ENCODE measurements around the gene SH3BP4. TPM values are rescaled to one million over a fixed set of nuclear protein-coding genes. Genes with fewer than 3 reads are reported as not detected.

The SH3BP4 gene
- total RNA-seq, 1 experiment from 2014 or later, result not detected

GRCh38 chr2:234916674-234917073 lies 35.1 kb upstream of the SH3BP4 start:
- H3K27ac ChIP-seq (ENCODE audit: low read length), result no peak overlapping the region
- H3K4me3 ChIP-seq (ENCODE audit: low read length), result no peak overlapping the region
- no peak overlapping the region for H3K9ac ChIP-seq (ENCODE audit: low read length)
- H3K4me2 ChIP-seq (ENCODE audit: low read depth, low read length, poor library complexity, severe bottlenecking), result no peak overlapping the region
- no peaks in the 10 kb centered on the region for H3K36me3 ChIP-seq (ENCODE audit: insufficient read depth, low read length)
- DNase-seq, result no peak
- H3K27me3 ChIP-seq (ENCODE audit: low read length), result no peaks in the 10 kb centered on the region; the same call in 1 of the 2 replicates
- no peak overlapping the region for H2AFZ ChIP-seq (ENCODE audit: low read length)
- no peaks in the 10 kb centered on the region for H3K9me2 ChIP-seq (replicated peaks; ENCODE audit: insufficient read depth, low read length)
- H3K79me2 ChIP-seq (ENCODE audit: low read length), result no peaks in the 10 kb centered on the region
- H3K9me3 ChIP-seq (ENCODE audit: low read length), result no peaks in the 10 kb centered on the region
- H3K4me1 ChIP-seq (ENCODE audit: low read length), result no peaks in the 10 kb centered on the region
- no peaks in the 10 kb centered on the region for H4K20me1 ChIP-seq (ENCODE audit: insufficient read depth, low read depth, low read length)

DNA sequence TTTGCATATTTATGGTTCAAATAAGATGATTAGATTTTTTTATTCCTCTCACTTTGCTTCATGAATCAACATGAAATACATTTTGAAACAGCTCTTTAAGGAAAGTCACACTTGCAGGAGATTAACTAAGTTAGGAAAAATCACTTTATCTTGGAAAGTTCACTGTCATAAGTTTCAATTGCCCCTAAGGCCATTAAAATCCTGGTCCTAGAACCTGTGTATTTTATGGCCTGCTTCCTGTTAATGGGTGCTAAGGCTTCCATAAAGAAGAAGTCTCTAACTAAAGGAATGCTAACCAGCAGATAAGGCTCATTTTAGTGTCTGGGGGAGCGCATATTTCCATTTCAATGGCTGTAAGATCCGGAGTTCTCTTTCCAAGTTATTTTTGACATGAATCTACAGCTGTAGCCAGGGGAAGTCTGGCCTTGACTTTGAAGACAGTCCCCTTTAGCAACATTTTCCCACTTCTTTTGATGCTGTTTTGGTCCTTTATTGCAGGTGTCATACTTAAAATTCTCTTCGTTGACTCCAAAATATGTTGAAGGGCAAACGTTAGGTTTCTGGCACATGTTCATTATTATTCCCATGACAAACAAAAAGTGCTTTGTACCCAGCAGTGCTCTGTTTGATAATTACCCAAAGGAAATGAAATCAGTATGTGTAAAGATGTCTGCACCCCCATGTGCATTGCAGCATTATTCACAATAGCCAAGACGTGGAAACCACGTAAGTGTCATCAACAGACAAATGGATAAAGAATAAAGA lies 34.4 kb upstream of the SH3BP4 start:
- no peaks in the 10 kb centered on the region for H3K79me2 ChIP-seq (ENCODE audit: low read length)
- no peaks in the 10 kb centered on the region for H3K36me3 ChIP-seq (ENCODE audit: insufficient read depth, low read length)
- H3K27me3 ChIP-seq (ENCODE audit: low read length), result no peaks in the 10 kb centered on the region; the same call in 1 of the 2 replicates
- no peaks in the 10 kb centered on the region for H3K4me1 ChIP-seq (ENCODE audit: low read length)
- H3K4me2 ChIP-seq (ENCODE audit: low read depth, low read length, poor library complexity, severe bottlenecking), result no peak overlapping the region
- no peaks in the 10 kb centered on the region for H3K9me2 ChIP-seq (replicated peaks; ENCODE audit: insufficient read depth, low read length)
- no peak overlapping the region for H3K4me3 ChIP-seq (ENCODE audit: low read length)
- H3K9me3 ChIP-seq (ENCODE audit: low read length), result no peaks in the 10 kb centered on the region
- no peak overlapping the region for H2AFZ ChIP-seq (ENCODE audit: low read length)
- no peak overlapping the region for H3K27ac ChIP-seq (ENCODE audit: low read length)
- no peak overlapping the region for H3K9ac ChIP-seq (ENCODE audit: low read length)
- H4K20me1 ChIP-seq (ENCODE audit: insufficient read depth, low read depth, low read length), result no peaks in the 10 kb centered on the region
- DNase-seq, result no peak

GRCh38 chr2:234919711-234920110 lies 32.1 kb upstream of the SH3BP4 start:
- H3K4me2 ChIP-seq (ENCODE audit: low read depth, low read length, poor library complexity, severe bottlenecking), result no peak overlapping the region
- no peaks in the 10 kb centered on the region for H3K9me3 ChIP-seq (ENCODE audit: low read length)

DNA sequence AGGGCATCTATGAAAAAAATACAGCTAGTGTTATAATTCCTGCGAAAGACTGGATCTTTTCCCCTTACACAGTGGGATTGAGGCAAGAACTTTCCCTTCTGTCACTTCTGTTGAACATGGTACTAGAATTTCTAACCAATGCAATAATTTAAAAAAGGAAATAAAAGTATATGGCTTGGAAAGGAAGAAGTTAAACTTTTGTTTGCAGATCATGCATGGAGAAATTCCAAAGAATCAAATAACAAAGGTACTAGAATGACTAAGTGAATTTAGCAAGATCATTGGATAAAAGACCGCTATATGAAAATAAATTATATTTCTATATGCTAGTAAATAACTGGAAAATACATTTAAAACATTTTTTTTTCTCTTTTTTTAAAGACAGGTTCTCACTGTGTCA lies 31.0 kb upstream of the SH3BP4 start:
- H3K9me3 ChIP-seq (ENCODE audit: low read length), result no peaks in the 10 kb centered on the region
- H3K36me3 ChIP-seq (ENCODE audit: insufficient read depth, low read length), result no peaks in the 10 kb centered on the region
- no peak overlapping the region for H2AFZ ChIP-seq (ENCODE audit: low read length)
- H3K4me2 ChIP-seq (ENCODE audit: low read depth, low read length, poor library complexity, severe bottlenecking), result no peak overlapping the region
- DNase-seq, result no peak
- H3K9ac ChIP-seq (ENCODE audit: low read length), result no peak overlapping the region
- no peaks in the 10 kb centered on the region for H3K9me2 ChIP-seq (replicated peaks; ENCODE audit: insufficient read depth, low read length)
- H3K79me2 ChIP-seq (ENCODE audit: low read length), result no peaks in the 10 kb centered on the region
- H3K27me3 ChIP-seq (ENCODE audit: low read length), result no peaks in the 10 kb centered on the region; the same call in 1 of the 2 replicates
- H3K4me3 ChIP-seq (ENCODE audit: low read length), result no peak overlapping the region
- H3K27ac ChIP-seq (ENCODE audit: low read length), result no peak overlapping the region
- no peaks in the 10 kb centered on the region for H3K4me1 ChIP-seq (ENCODE audit: low read length)
- no peaks in the 10 kb centered on the region for H4K20me1 ChIP-seq (ENCODE audit: insufficient read depth, low read depth, low read length)

More at GRCh38 chr2:234919711-234920110, 32.1 kb upstream of the SH3BP4 start:
- H3K27ac ChIP-seq (ENCODE audit: low read length), result no peak overlapping the region
- DNase-seq, result no peak
- no peaks in the 10 kb centered on the region for H3K79me2 ChIP-seq (ENCODE audit: low read length)
- H3K9ac ChIP-seq (ENCODE audit: low read length), result no peak overlapping the region
- no peak overlapping the region for H3K4me3 ChIP-seq (ENCODE audit: low read length)
- no peaks in the 10 kb centered on the region; the same call in 1 of the 2 replicates for H3K27me3 ChIP-seq (ENCODE audit: low read length)
- H4K20me1 ChIP-seq (ENCODE audit: insufficient read depth, low read depth, low read length), result no peaks in the 10 kb centered on the region
- H3K9me2 ChIP-seq (replicated peaks; ENCODE audit: insufficient read depth, low read length), result no peaks in the 10 kb centered on the region
- H3K36me3 ChIP-seq (ENCODE audit: insufficient read depth, low read length), result no peaks in the 10 kb centered on the region
- H2AFZ ChIP-seq (ENCODE audit: low read length), result no peak overlapping the region
- no peaks in the 10 kb centered on the region for H3K4me1 ChIP-seq (ENCODE audit: low read length)

DNA sequence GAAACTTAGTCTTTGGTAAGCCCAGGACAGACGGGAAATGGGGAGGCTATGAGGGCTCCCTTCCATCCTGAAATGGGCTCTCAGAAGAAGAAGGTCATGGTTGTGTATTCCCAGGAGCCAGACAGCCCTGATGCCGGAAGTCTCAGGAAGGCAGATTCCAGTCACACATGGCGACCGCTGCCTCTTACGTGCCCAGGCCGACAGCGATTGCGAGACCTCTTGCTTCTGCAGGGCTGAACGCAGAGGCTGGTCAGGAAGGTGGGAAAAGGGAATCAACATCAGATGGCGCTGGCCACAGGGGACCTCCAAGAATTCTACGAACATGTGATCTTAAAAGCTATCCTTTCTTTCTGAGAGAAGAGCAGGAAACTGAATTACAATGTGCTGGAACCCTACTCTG lies 22.8 kb upstream of the SH3BP4 start:
- Histone ChIP-seq H3K4me3 (ENCODE audit: low read length) (no peak overlapping the region), H2AFZ (ENCODE audit: low read length) (no peak overlapping the region), H3K36me3 (ENCODE audit: insufficient read depth, low read length) (no peaks in the 10 kb centered on the region), H3K9me3 (ENCODE audit: low read length) (no peaks in the 10 kb centered on the region), H3K4me2 (ENCODE audit: low read depth, low read length, poor library complexity, severe bottlenecking) (no peak overlapping the region), H3K79me2 (ENCODE audit: low read length) (no peaks in the 10 kb centered on the region), H3K27me3 (ENCODE audit: low read length) (no peaks in the 10 kb centered on the region), H3K9ac (ENCODE audit: low read length) (no peak overlapping the region), H3K9me2 (replicated peaks; ENCODE audit: insufficient read depth, low read length) (no peaks in the 10 kb centered on the region), H3K27ac (ENCODE audit: low read length) (no peak overlapping the region), H3K4me1 (ENCODE audit: low read length) (no peaks in the 10 kb centered on the region), H4K20me1 (ENCODE audit: insufficient read depth, low read depth, low read length) (no peaks in the 10 kb centered on the region)
- no peak for DNase-seq

GRCh38 chr2:234930397-234930796 lies 21.4 kb upstream of the SH3BP4 start:
- Histone ChIP-seq H3K9me3 (ENCODE audit: low read length) (no peaks in the 10 kb centered on the region), H3K4me3 (ENCODE audit: low read length) (no peak overlapping the region), H4K20me1 (ENCODE audit: insufficient read depth, low read depth, low read length) (no peaks in the 10 kb centered on the region), H3K4me1 (ENCODE audit: low read length) (no peaks in the 10 kb centered on the region), H3K9me2 (replicated peaks; ENCODE audit: insufficient read depth, low read length) (no peaks in the 10 kb centered on the region), H3K9ac (ENCODE audit: low read length) (no peak overlapping the region), H3K4me2 (ENCODE audit: low read depth, low read length, poor library complexity, severe bottlenecking) (no peak overlapping the region), H3K27me3 (ENCODE audit: low read length) (no peaks in the 10 kb centered on the region), H3K27ac (ENCODE audit: low read length) (no peak overlapping the region), H3K36me3 (ENCODE audit: insufficient read depth, low read length) (no peaks in the 10 kb centered on the region), H2AFZ (ENCODE audit: low read length) (no peak overlapping the region), H3K79me2 (ENCODE audit: low read length) (no peaks in the 10 kb centered on the region)
- no peak for DNase-seq

DNA sequence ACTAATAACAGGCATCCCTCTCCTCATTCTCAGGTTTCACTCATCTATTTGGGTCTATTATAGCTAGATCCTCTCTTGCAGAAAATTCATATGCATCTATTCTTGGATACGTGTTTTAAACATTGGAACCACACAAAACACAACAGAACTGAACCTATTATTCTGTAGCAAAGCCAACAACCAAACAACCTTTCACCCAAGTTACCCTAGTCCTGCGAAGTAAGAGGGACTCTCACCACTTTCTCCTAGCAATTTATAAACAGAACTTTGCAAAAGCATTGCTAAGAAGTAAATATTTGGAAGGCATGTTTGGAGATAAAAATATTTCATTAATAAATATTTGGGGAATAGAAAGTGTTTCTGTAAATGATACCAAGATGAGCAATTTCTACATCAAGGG lies 20.4 kb upstream of the SH3BP4 start:
- Histone ChIP-seq H3K4me3 (ENCODE audit: low read length) (no peak overlapping the region), H3K9me3 (ENCODE audit: low read length) (no peaks in the 10 kb centered on the region), H3K4me2 (ENCODE audit: low read depth, low read length, poor library complexity, severe bottlenecking) (no peak overlapping the region), H3K27me3 (ENCODE audit: low read length) (no peaks in the 10 kb centered on the region), H3K9me2 (replicated peaks; ENCODE audit: insufficient read depth, low read length) (no peaks in the 10 kb centered on the region), H3K4me1 (ENCODE audit: low read length) (no peaks in the 10 kb centered on the region), H2AFZ (ENCODE audit: low read length) (no peak overlapping the region), H3K27ac (ENCODE audit: low read length) (no peak overlapping the region), H3K36me3 (ENCODE audit: insufficient read depth, low read length) (no peaks in the 10 kb centered on the region), H3K79me2 (ENCODE audit: low read length) (no peaks in the 10 kb centered on the region), H4K20me1 (ENCODE audit: insufficient read depth, low read depth, low read length) (no peaks in the 10 kb centered on the region), H3K9ac (ENCODE audit: low read length) (no peak overlapping the region)
- DNase-seq, result no peak

DNA sequence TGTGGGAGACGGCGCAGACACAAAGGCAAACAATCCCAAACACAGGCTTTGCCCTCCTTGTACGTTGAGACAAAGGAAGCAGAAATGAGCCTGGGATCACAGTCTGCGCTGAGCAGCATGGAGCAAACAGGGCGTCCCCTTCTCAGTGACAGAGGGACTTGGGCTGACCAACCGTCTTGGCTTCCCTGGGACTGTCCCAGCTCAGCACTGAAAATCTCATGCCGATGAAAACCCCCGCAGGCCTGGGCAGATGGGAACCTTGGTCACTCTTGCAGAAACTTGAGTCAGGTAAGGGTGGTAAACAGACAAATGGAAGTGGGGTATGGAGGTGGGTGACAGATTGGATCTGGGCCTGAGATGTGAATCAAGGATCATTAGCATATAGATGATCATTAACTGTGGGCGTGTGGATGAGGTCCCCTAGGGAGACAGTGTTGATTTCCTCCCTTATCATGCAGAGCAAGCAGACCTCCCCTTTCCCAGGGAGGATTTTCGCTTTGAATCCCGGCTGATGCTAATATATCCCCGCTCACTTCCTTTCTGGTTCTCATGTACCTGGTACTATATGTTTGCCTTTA lies 19.1 kb upstream of the SH3BP4 start:
- H3K4me3 ChIP-seq (ENCODE audit: low read length), result no peak overlapping the region
- no peaks in the 10 kb centered on the region for H4K20me1 ChIP-seq (ENCODE audit: insufficient read depth, low read depth, low read length)
- no peak overlapping the region for H3K9ac ChIP-seq (ENCODE audit: low read length)
- no peaks in the 10 kb centered on the region for H3K9me2 ChIP-seq (replicated peaks; ENCODE audit: insufficient read depth, low read length)
- H3K36me3 ChIP-seq (ENCODE audit: insufficient read depth, low read length), result no peaks in the 10 kb centered on the region
- no peaks in the 10 kb centered on the region for H3K4me1 ChIP-seq (ENCODE audit: low read length)
- DNase-seq, result no peak
- H3K79me2 ChIP-seq (ENCODE audit: low read length), result no peaks in the 10 kb centered on the region
- no peak overlapping the region for H3K4me2 ChIP-seq (ENCODE audit: low read depth, low read length, poor library complexity, severe bottlenecking)
- H3K9me3 ChIP-seq (ENCODE audit: low read length), result no peaks in the 10 kb centered on the region
- no peak overlapping the region for H2AFZ ChIP-seq (ENCODE audit: low read length)
- no peak overlapping the region for H3K27ac ChIP-seq (ENCODE audit: low read length)
- no peaks in the 10 kb centered on the region for H3K27me3 ChIP-seq (ENCODE audit: low read length)

All from Karpas-422 (cell line).